Neural cell (in vitro differentiated cells): ENCODE measurements around the gene CPD.

ENCODE experiments used
- EZH2 ChIP-seq: fragments of 200-600, 300-800 bp; shearing (Covaris generic), sonication (generic); IDR thresholded peaks from 2 replicates; pipeline ENCODE4 v1.6.1; 2014; ENCODE audit warnings: antibody characterized with exemption, low read length, borderline replicate concordance, mild to moderate bottlenecking; ENCODE audit not compliant: insufficient read depth, poor library complexity, severe bottlenecking
- RAD21 ChIP-seq: fragments of 450-650 bp; conservative IDR thresholded peaks from 2 replicates; pipeline ENCODE4 v1.6.1; 2014; ENCODE audit warnings: antibody characterized with exemption, mild to moderate bottlenecking, moderate library complexity
- TF ChIP-seq, protein P1 (sequence below): fragments of 450-650 bp; IDR thresholded peaks from 2 replicates; pipeline ENCODE4 v1.5.1; 2014; ENCODE audit warnings: antibody characterized with exemption, mild to moderate bottlenecking, moderate library complexity; ENCODE audit not compliant: poor library complexity, severe bottlenecking
- TF ChIP-seq, protein P2 (sequence below): IDR thresholded peaks from 2 replicates; pipeline ENCODE4 v1.6.1; 2012; ENCODE audit warnings: borderline replicate concordance

DNA sequence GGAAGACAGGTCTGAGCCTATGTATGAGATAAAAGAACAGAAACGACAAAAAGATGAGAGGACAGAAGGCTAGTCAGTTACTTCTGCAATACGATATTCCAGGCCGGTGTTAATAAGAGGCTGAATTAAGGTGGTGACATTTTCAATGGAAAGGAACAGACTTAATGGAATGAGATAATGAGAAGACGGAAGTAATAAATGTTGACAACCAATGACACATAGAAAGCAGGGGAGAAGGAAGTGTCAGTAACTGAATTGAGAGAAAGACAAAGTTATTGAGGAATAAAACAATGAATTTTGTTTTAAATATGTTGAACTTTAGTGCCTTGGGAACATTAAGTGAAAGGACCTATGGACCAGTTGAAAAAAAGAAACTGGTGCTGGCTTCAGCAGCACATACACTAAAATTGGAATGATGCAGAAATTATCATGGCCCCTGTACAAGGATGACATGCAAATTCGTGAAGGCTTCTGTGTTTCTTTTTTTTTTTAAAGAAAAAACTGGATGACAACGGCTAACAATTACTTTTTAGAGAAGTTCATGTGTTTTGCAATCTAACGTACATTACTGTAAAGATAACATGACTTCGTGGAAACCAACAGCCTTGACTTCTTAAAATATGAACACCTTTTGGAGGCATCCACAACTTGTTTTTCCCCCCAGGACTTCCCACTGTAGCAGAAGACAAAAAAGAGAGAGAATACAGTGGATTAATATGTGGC lies 18.5 kb upstream of the CPD start:
- TF ChIP-seq, protein P1, sequence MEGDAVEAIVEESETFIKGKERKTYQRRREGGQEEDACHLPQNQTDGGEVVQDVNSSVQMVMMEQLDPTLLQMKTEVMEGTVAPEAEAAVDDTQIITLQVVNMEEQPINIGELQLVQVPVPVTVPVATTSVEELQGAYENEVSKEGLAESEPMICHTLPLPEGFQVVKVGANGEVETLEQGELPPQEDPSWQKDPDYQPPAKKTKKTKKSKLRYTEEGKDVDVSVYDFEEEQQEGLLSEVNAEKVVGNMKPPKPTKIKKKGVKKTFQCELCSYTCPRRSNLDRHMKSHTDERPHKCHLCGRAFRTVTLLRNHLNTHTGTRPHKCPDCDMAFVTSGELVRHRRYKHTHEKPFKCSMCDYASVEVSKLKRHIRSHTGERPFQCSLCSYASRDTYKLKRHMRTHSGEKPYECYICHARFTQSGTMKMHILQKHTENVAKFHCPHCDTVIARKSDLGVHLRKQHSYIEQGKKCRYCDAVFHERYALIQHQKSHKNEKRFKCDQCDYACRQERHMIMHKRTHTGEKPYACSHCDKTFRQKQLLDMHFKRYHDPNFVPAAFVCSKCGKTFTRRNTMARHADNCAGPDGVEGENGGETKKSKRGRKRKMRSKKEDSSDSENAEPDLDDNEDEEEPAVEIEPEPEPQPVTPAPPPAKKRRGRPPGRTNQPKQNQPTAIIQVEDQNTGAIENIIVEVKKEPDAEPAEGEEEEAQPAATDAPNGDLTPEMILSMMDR = no peak
- TF ChIP-seq RAD21 (no peak), EZH2 (no peak)
- TF ChIP-seq, protein P2, sequence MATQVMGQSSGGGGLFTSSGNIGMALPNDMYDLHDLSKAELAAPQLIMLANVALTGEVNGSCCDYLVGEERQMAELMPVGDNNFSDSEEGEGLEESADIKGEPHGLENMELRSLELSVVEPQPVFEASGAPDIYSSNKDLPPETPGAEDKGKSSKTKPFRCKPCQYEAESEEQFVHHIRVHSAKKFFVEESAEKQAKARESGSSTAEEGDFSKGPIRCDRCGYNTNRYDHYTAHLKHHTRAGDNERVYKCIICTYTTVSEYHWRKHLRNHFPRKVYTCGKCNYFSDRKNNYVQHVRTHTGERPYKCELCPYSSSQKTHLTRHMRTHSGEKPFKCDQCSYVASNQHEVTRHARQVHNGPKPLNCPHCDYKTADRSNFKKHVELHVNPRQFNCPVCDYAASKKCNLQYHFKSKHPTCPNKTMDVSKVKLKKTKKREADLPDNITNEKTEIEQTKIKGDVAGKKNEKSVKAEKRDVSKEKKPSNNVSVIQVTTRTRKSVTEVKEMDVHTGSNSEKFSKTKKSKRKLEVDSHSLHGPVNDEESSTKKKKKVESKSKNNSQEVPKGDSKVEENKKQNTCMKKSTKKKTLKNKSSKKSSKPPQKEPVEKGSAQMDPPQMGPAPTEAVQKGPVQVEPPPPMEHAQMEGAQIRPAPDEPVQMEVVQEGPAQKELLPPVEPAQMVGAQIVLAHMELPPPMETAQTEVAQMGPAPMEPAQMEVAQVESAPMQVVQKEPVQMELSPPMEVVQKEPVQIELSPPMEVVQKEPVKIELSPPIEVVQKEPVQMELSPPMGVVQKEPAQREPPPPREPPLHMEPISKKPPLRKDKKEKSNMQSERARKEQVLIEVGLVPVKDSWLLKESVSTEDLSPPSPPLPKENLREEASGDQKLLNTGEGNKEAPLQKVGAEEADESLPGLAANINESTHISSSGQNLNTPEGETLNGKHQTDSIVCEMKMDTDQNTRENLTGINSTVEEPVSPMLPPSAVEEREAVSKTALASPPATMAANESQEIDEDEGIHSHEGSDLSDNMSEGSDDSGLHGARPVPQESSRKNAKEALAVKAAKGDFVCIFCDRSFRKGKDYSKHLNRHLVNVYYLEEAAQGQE = no peak
